Measurements from ENCODE around the gene MAP2K2. TPM values are rescaled to one million over a fixed set of nuclear protein-coding genes. Genes with fewer than 3 reads are reported as not detected.

The MAP2K2 gene
- total and polyA plus RNA-seq, 9 of the 15 experiments (the other 6 are each of a cell fraction or from before 2014, with no cell fraction given): 1.0 to 151 (median 58.3) TPM

DNA sequence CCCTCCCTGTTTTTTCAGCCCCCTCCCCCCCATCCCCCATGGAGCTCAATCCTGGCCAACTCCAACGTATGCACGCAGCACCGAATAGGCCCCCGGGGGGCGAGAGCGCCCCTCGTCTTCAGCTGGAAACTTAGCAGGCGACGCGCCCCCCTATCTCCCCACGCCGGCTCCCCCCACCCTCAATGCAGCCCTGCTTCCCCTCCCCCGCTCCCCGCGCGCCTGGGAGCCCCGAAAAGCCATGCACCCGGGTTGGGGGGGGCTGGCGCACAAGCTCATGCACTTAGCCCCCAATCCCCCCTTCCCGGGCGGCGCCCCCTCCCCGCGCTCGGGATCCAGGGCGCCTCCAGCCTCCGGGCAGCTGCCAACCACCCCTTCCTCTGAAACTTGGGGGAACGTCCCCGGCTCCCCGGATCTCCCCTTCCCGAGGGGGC, 57.7 kb downstream of the MAP2K2 start (continued):
- TF ChIP-seq, protein P1, sequence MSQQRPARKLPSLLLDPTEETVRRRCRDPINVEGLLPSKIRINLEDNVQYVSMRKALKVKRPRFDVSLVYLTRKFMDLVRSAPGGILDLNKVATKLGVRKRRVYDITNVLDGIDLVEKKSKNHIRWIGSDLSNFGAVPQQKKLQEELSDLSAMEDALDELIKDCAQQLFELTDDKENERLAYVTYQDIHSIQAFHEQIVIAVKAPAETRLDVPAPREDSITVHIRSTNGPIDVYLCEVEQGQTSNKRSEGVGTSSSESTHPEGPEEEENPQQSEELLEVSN (IDR thresholded peaks at IDR 0.05; ENCODE audit: borderline replicate concordance in 1 of 2, extremely low read depth in 1 of 2, insufficient read depth in 1 of 2, insufficient read length in 1 of 2, low read depth in 1 of 2, low read length in 1 of 2, poor library complexity in 1 of 2, severe bottlenecking in 1 of 2): peak in 1 of 2 experiments; percentile 2
- TF ChIP-seq KLF13 (tag; IDR thresholded peaks at IDR 0.05; ENCODE audit: borderline replicate concordance, low read depth) (no peak), BCOR (IDR thresholded peaks at IDR 0.05) (no peak), MCM7 (IDR thresholded peaks at IDR 0.05) (no peak), ELF1 (tag; IDR thresholded peaks at IDR 0.05) (no peak), ZNF644 (tag; IDR thresholded peaks at IDR 0.05; ENCODE audit: low read depth) (no peak), GTF2A2 (tag; IDR thresholded peaks at IDR 0.05) (no peak), PHF8 (IDR thresholded peaks at IDR 0.05; ENCODE audit: borderline replicate concordance, low read length) (peak; percentile 23; the same call in 1 of the 2 replicates), MAZ (CRISPR knock-in tag; conservative IDR thresholded peaks at IDR 0.05 in 1 of 2, IDR thresholded peaks at IDR 0.05 in 1 of 2) (no peak; a peak in 3 of 4 replicates), TAL1 (IDR thresholded peaks at IDR 0.05) (no peak), SMARCC2 (IDR thresholded peaks at IDR 0.05; ENCODE audit: low read depth) (no peak)
- TF ChIP-seq, protein P2, sequence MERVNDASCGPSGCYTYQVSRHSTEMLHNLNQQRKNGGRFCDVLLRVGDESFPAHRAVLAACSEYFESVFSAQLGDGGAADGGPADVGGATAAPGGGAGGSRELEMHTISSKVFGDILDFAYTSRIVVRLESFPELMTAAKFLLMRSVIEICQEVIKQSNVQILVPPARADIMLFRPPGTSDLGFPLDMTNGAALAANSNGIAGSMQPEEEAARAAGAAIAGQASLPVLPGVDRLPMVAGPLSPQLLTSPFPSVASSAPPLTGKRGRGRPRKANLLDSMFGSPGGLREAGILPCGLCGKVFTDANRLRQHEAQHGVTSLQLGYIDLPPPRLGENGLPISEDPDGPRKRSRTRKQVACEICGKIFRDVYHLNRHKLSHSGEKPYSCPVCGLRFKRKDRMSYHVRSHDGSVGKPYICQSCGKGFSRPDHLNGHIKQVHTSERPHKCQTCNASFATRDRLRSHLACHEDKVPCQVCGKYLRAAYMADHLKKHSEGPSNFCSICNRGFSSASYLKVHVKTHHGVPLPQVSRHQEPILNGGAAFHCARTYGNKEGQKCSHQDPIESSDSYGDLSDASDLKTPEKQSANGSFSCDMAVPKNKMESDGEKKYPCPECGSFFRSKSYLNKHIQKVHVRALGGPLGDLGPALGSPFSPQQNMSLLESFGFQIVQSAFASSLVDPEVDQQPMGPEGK (CRISPR knock-in tag; IDR thresholded peaks at IDR 0.05; ENCODE audit: borderline replicate concordance): no peak
- TF ChIP-seq, protein P3, sequence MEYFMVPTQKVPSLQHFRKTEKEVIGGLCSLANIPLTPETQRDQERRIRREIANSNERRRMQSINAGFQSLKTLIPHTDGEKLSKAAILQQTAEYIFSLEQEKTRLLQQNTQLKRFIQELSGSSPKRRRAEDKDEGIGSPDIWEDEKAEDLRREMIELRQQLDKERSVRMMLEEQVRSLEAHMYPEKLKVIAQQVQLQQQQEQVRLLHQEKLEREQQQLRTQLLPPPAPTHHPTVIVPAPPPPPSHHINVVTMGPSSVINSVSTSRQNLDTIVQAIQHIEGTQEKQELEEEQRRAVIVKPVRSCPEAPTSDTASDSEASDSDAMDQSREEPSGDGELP (CRISPR knock-in tag; IDR thresholded peaks at IDR 0.05; ENCODE audit: borderline replicate concordance): no peak
- TF ChIP-seq, protein P4, sequence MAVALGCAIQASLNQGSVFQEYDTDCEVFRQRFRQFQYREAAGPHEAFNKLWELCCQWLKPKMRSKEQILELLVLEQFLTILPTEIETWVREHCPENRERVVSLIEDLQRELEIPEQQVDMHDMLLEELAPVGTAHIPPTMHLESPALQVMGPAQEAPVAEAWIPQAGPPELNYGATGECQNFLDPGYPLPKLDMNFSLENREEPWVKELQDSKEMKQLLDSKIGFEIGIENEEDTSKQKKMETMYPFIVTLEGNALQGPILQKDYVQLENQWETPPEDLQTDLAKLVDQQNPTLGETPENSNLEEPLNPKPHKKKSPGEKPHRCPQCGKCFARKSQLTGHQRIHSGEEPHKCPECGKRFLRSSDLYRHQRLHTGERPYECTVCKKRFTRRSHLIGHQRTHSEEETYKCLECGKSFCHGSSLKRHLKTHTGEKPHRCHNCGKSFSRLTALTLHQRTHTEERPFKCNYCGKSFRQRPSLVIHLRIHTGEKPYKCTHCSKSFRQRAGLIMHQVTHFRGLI (CRISPR knock-in tag; IDR thresholded peaks at IDR 0.05): no peak
- TF ChIP-seq, protein P5, sequence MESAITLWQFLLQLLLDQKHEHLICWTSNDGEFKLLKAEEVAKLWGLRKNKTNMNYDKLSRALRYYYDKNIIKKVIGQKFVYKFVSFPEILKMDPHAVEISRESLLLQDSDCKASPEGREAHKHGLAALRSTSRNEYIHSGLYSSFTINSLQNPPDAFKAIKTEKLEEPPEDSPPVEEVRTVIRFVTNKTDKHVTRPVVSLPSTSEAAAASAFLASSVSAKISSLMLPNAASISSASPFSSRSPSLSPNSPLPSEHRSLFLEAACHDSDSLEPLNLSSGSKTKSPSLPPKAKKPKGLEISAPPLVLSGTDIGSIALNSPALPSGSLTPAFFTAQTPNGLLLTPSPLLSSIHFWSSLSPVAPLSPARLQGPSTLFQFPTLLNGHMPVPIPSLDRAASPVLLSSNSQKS (CRISPR knock-in tag; IDR thresholded peaks at IDR 0.05): no peak
- TF ChIP-seq, protein P6, sequence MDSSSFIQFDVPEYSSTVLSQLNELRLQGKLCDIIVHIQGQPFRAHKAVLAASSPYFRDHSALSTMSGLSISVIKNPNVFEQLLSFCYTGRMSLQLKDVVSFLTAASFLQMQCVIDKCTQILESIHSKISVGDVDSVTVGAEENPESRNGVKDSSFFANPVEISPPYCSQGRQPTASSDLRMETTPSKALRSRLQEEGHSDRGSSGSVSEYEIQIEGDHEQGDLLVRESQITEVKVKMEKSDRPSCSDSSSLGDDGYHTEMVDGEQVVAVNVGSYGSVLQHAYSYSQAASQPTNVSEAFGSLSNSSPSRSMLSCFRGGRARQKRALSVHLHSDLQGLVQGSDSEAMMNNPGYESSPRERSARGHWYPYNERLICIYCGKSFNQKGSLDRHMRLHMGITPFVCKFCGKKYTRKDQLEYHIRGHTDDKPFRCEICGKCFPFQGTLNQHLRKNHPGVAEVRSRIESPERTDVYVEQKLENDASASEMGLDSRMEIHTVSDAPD (CRISPR knock-in tag; IDR thresholded peaks at IDR 0.05): no peak
- TF ChIP-seq, protein P7, sequence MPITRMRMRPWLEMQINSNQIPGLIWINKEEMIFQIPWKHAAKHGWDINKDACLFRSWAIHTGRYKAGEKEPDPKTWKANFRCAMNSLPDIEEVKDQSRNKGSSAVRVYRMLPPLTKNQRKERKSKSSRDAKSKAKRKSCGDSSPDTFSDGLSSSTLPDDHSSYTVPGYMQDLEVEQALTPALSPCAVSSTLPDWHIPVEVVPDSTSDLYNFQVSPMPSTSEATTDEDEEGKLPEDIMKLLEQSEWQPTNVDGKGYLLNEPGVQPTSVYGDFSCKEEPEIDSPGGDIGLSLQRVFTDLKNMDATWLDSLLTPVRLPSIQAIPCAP (CRISPR knock-in tag; IDR thresholded peaks at IDR 0.05; ENCODE audit: borderline replicate concordance): no peak
